SK-N-SH (cell line): ENCODE results near the gene TMIE. TPM values are rescaled to one million over a fixed set of nuclear protein-coding genes. Genes with fewer than 3 reads are reported as not detected.

Experiments used
- EP300 ChIP-seq, 2 experiments: IDR thresholded peaks; 2 replicates each; pipeline versions ENCODE4 v1.4.0 to v1.6.1; 2012; ENCODE audit warnings: borderline replicate concordance in 1 of 2, low read depth in 1 of 2, low read length in 1 of 2
- FOXJ3 ChIP-seq: sonication (generic); formaldehyde crosslinking; IDR thresholded peaks from 2 replicates; pipeline ENCODE4 v1.5.1; 2020; ENCODE audit warnings: mild to moderate bottlenecking, missing genetic modification reagents
- GATA2 ChIP-seq: sonication (generic); formaldehyde crosslinking; IDR thresholded peaks from 2 replicates; pipeline ENCODE4 v1.5.0; 2020; ENCODE audit warnings: mild to moderate bottlenecking, missing genetic modification reagents
- MAX ChIP-seq: IDR thresholded peaks from 2 replicates; pipeline ENCODE4 v1.4.0; 2012; ENCODE audit warnings: low read depth
- MXI1 ChIP-seq: IDR thresholded peaks from 2 replicates; pipeline ENCODE4 v1.6.1; 2012; ENCODE audit warnings: mild to moderate bottlenecking, low read depth, low read length, improper control_type of control experiment
- NFIC ChIP-seq: IDR thresholded peaks from 2 replicates; pipeline ENCODE4 v1.4.0; 2012; ENCODE audit warnings: borderline replicate concordance
- POLR2AphosphoS5 ChIP-seq: IDR thresholded peaks from 2 replicates; pipeline ENCODE4 v1.6.1; 2012; ENCODE audit warnings: low read depth, low read length
- REST ChIP-seq: IDR thresholded peaks from 2 replicates; pipeline ENCODE4 v1.6.1; 2012; ENCODE audit warnings: mild to moderate bottlenecking, low read depth, low read length, moderate library complexity
- RFX5 ChIP-seq: IDR thresholded peaks from 2 replicates; pipeline ENCODE4 v1.6.1; 2012; ENCODE audit warnings: mild to moderate bottlenecking, improper control_type of control experiment, low read length
- YY1 ChIP-seq: IDR thresholded peaks from 2 replicates; pipeline ENCODE4 v1.4.0; 2012; ENCODE audit warnings: low read depth, mild to moderate bottlenecking
- polyA plus RNA-seq, 3 experiments: library from polyadenylated mRNA; depleted of rRNA; stranded (reverse); fragments of >200 nt; gene quantifications; 2 replicates each; pipeline ENCODE4 v1.2.3, GENCODE V29; 2012
- TF ChIP-seq, protein P1 (sequence below): fragments of 150-350 bp; IDR thresholded peaks from 2 replicates; pipeline ENCODE4 v1.6.1; 2017; ENCODE audit warnings: antibody characterized with exemption, low read length, low read depth, borderline replicate concordance
- TF ChIP-seq, protein P2 (sequence below): IDR thresholded peaks from 2 replicates; pipeline ENCODE4 v1.4.0; 2012; ENCODE audit warnings: low read depth, borderline replicate concordance

Gene TMIE
- polyA plus RNA-seq, 1 of the 3 experiments (the other 2 are of a cell fraction): 0.03 TPM

- TF ChIP-seq, protein P1, sequence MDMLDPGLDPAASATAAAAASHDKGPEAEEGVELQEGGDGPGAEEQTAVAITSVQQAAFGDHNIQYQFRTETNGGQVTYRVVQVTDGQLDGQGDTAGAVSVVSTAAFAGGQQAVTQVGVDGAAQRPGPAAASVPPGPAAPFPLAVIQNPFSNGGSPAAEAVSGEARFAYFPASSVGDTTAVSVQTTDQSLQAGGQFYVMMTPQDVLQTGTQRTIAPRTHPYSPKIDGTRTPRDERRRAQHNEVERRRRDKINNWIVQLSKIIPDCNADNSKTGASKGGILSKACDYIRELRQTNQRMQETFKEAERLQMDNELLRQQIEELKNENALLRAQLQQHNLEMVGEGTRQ: no peak
- TF ChIP-seq, protein P2, sequence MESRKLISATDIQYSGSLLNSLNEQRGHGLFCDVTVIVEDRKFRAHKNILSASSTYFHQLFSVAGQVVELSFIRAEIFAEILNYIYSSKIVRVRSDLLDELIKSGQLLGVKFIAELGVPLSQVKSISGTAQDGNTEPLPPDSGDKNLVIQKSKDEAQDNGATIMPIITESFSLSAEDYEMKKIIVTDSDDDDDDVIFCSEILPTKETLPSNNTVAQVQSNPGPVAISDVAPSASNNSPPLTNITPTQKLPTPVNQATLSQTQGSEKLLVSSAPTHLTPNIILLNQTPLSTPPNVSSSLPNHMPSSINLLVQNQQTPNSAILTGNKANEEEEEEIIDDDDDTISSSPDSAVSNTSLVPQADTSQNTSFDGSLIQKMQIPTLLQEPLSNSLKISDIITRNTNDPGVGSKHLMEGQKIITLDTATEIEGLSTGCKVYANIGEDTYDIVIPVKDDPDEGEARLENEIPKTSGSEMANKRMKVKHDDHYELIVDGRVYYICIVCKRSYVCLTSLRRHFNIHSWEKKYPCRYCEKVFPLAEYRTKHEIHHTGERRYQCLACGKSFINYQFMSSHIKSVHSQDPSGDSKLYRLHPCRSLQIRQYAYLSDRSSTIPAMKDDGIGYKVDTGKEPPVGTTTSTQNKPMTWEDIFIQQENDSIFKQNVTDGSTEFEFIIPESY: no peak
- TF ChIP-seq FOXJ3 (CRISPR knock-in tag): no peak
- TF ChIP-seq YY1: no peak
- TF ChIP-seq NFIC: no peak
- no peak for TF ChIP-seq GATA2 (CRISPR knock-in tag)
- TF ChIP-seq POLR2AphosphoS5: no peak
- no peak for TF ChIP-seq EP300 (IDR thresholded peaks at IDR 0.05; ENCODE audit: borderline replicate concordance in 1 of 2, low read depth in 1 of 2, low read length in 1 of 2)
- TF ChIP-seq MXI1: no peak
- TF ChIP-seq REST: no peak
- TF ChIP-seq MAX: no peak
- TF ChIP-seq RFX5: no peak
Observed at GRCh38 chr3:46712191-46713049, 11.2 kb downstream of the TMIE start (continued).
